Stimulated activated CD8-positive, alpha-beta memory T cell treated with anti-CD3 and anti-CD28 coated beads, Interleukin-15, amount 100 ng/mL, for 48 hours (primary cell): ENCODE results near the gene FHIT.
"Not testable (repeated sequence)": the region's sequence is repeated elsewhere in the genome, so short reads cannot be mapped to it uniquely, and the experiment has no call there.

Source experiments
- DNase-seq, 2 donors: peaks; one replicate each; pipeline ENCODE4 v3.0.0-alpha.2; 2020; ENCODE audit warnings: low read depth in 2 of 2

FHIT gene

GRCh38 chr3:60920519-60920918, 330.7 kb downstream of the FHIT start:
- no peak for DNase-seq

GRCh38 chr3:60919296-60919695, 332.0 kb downstream of the FHIT start:
- no peak for DNase-seq

GRCh38 chr3:60917141-60917540, 334.1 kb downstream of the FHIT start:
- no peak for DNase-seq

GRCh38 chr3:60916546-60916945, 334.7 kb downstream of the FHIT start:
- DNase-seq: no peak

GRCh38 chr3:60913474-60913873, 337.8 kb downstream of the FHIT start:
- DNase-seq: no peak

GRCh38 chr3:60912876-60913275, 338.4 kb downstream of the FHIT start:
- DNase-seq: no peak

- no peak for DNase-seq
Observed at GRCh38 chr3:60912142-60912541, 339.1 kb downstream of the FHIT start.

GRCh38 chr3:60909526-60909925, 341.7 kb downstream of the FHIT start:
- DNase-seq: no peak

- DNase-seq: no peak
Observed at GRCh38 chr3:60906283-60906682, 345.0 kb downstream of the FHIT start.

- DNase-seq: no peak
Observed at GRCh38 chr3:60898321-60898720, 352.9 kb downstream of the FHIT start.

GRCh38 chr3:60893946-60894345, 357.3 kb downstream of the FHIT start:
- DNase-seq: no peak

GRCh38 chr3:60890226-60890625, 361.0 kb downstream of the FHIT start:
- DNase-seq: no peak

GRCh38 chr3:60888952-60889351, 362.3 kb downstream of the FHIT start:
- not testable (repeated sequence) for DNase-seq

- no peak for DNase-seq
Observed at GRCh38 chr3:60887574-60887973, 363.7 kb downstream of the FHIT start.

GRCh38 chr3:60886518-60886917, 364.7 kb downstream of the FHIT start:
- DNase-seq: no peak

GRCh38 chr3:60884005-60884404, 367.2 kb downstream of the FHIT start:
- DNase-seq: no peak

GRCh38 chr3:60877188-60877587, 374.1 kb downstream of the FHIT start:
- no peak for DNase-seq

- DNase-seq: no peak
Observed at GRCh38 chr3:60870396-60870795, 380.9 kb downstream of the FHIT start.

GRCh38 chr3:60867200-60867599, 384.1 kb downstream of the FHIT start:
- no peak for DNase-seq

GRCh38 chr3:60856257-60857046, 394.8 kb downstream of the FHIT start:
- no peak for DNase-seq

GRCh38 chr3:60855250-60855649, 396.0 kb downstream of the FHIT start:
- no peak for DNase-seq

GRCh38 chr3:60854791-60855190, 396.5 kb downstream of the FHIT start:
- no peak for DNase-seq

GRCh38 chr3:60847791-60848190, 403.5 kb downstream of the FHIT start:
- DNase-seq: no peak

GRCh38 chr3:60844256-60844655, 407.0 kb downstream of the FHIT start:
- DNase-seq: no peak
